ENCODE measurements around the gene HMCN2.
A peak's percentile ranks its signal among the peaks of the same experiment; 100 is the strongest.

HMCN2 gene

GRCh38 chr9:130265431-130266235, at the start of gene HMCN2:
Gene HMCN2 (plus strand): TSS chr9:130265760. CDS start chr9:130265879, 119 bp downstream.
- peak; percentile 49 for DNase-seq (ENCODE audit: low read depth, low spot score)

- DNase-seq (ENCODE audit: low read depth, low spot score) = no peak
Observed at GRCh38 chr9:130217838-130218237, 47.7 kb upstream of the HMCN2 start.

- no peak for DNase-seq (ENCODE audit: low read depth, low spot score)
Observed at GRCh38 chr9:130219661-130220096, 45.9 kb upstream of the HMCN2 start.

- DNase-seq (ENCODE audit: low read depth, low spot score) = peak; percentile 41
Observed at GRCh38 chr9:130220352-130220751, 45.2 kb upstream of the HMCN2 start.

- no peak for DNase-seq (ENCODE audit: low read depth, low spot score)
Observed at GRCh38 chr9:130222833-130223232, 42.7 kb upstream of the HMCN2 start.

- no peak for DNase-seq (ENCODE audit: low read depth, low spot score)
Observed at GRCh38 chr9:130225071-130225470, 40.5 kb upstream of the HMCN2 start.

GRCh38 chr9:130225586-130225985, 40.0 kb upstream of the HMCN2 start:
- DNase-seq (ENCODE audit: low read depth, low spot score) = no peak

GRCh38 chr9:130226112-130226511, 39.4 kb upstream of the HMCN2 start:
- DNase-seq (ENCODE audit: low read depth, low spot score) = no peak

GRCh38 chr9:130227833-130228232, 37.7 kb upstream of the HMCN2 start:
- no peak for DNase-seq (ENCODE audit: low read depth, low spot score)

GRCh38 chr9:130229759-130230158, 35.8 kb upstream of the HMCN2 start:
- DNase-seq (ENCODE audit: low read depth, low spot score) = no peak

GRCh38 chr9:130230631-130231030, 34.9 kb upstream of the HMCN2 start:
- DNase-seq (ENCODE audit: low read depth, low spot score) = no peak

- no peak for DNase-seq (ENCODE audit: low read depth, low spot score)
Observed at GRCh38 chr9:130232899-130233586, 32.5 kb upstream of the HMCN2 start.

- no peak for DNase-seq (ENCODE audit: low read depth, low spot score)
Observed at GRCh38 chr9:130233587-130233945, 32.0 kb upstream of the HMCN2 start.

GRCh38 chr9:130234340-130235260, 31.0 kb upstream of the HMCN2 start:
- peak; percentile 30 for DNase-seq (ENCODE audit: low read depth, low spot score)

GRCh38 chr9:130235558-130236435, 29.8 kb upstream of the HMCN2 start:
- peak; percentile 85 for DNase-seq (ENCODE audit: low read depth, low spot score)

GRCh38 chr9:130236436-130236985, 29.0 kb upstream of the HMCN2 start:
- DNase-seq (ENCODE audit: low read depth, low spot score) = no peak

- DNase-seq (ENCODE audit: low read depth, low spot score) = no peak
Observed at GRCh38 chr9:130237076-130237475, 28.5 kb upstream of the HMCN2 start.

- DNase-seq (ENCODE audit: low read depth, low spot score) = no peak
Observed at GRCh38 chr9:130237763-130238524, 27.6 kb upstream of the HMCN2 start.

GRCh38 chr9:130239363-130239695, 26.2 kb upstream of the HMCN2 start:
- no peak for DNase-seq (ENCODE audit: low read depth, low spot score)

GRCh38 chr9:130239741-130240241, 25.8 kb upstream of the HMCN2 start:
- peak; percentile 34 for DNase-seq (ENCODE audit: low read depth, low spot score)

Data from astrocyte of the hippocampus (primary cell).